HK-2 (cell line): Measurements from ENCODE around the gene TELO2.

Experiments
- DNase-seq: peaks from one replicate; pipeline ENCODE4 v3.0.0-alpha.2; 2018; ENCODE audit not compliant: unreplicated experiment

TELO2 gene

DNA sequence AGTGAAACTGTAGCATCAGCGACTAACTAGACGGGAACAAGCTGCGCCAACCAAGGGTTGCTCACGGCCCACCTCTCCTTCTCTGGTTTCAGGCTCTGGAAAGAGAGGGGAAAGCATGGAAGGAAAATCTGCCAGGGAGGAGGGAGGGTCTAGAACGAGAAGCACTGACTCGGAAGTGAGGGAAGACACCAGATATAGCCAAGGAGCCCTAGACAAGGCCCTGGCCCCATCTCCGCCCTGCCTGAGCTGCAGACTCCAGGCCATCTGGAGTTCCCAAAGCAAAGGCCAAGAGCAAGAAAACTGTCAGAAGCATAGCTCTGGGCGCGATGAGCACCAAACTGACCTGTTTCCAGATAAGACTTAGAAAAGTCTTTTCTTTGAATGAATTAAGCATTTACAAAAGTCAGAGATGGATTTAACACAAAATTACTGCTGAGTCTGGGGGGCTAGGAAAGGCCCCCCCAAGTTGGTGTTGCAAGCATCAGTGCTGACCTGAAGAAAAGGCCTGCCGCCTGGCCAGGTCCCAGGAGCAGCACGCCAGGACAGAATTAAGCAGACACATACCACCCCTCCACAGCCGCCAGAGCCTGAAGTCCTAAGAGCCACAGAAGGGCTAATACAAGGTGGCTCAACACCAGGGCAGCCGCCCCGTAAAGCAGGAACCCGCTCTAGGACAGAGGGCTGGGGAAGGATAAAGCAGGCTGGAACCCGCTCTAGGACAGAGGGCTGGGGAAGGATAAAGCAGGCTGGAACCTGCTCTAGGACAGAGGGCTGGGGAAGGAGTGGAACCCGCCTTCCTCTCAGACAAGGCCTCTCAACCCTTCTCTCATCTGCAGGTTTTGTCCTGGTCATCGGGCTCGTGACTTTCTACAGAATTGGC lies 61.0 kb downstream of the TELO2 start:
- DNase-seq = no peak

DNA sequence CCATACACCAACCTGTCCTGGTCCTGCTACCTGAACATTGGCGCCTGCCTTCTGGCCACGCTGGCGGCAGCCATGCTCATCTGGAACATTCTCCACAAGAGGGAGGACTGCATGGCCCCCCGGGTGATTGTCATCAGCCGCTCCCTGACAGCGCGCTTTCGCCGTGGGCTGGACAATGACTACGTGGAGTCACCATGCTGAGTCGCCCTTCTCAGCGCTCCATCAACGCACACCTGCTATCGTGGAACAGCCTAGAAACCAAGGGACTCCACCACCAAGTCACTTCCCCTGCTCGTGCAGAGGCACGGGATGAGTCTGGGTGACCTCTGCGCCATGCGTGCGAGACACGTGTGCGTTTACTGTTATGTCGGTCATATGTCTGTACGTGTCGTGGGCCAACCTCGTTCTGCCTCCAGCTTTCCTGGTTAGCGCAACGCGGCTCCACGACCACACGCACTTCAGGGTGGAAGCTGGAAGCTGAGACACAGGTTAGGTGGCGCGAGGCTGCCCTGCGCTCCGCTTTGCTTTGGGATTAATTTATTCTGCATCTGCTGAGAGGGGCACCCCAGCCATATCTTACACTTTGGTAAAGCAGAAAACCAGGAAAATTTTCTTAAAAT lies 61.8 kb downstream of the TELO2 start:
- DNase-seq = no peak

- no peak for DNase-seq
These were observed 63.1 kb downstream of the TELO2 start for GRCh38 chr16:1556254-1556653.

GRCh38 chr16:1557074-1557473 lies 63.9 kb downstream of the TELO2 start:
- DNase-seq = no peak

- no peak for DNase-seq
These were observed 64.4 kb downstream of the TELO2 start for GRCh38 chr16:1557576-1557975.

- DNase-seq = no peak
These were observed 66.4 kb downstream of the TELO2 start for GRCh38 chr16:1559446-1559975.
